GM18951 (cell line): Measurements from ENCODE around the gene ARID4B.
A peak's percentile ranks its signal among the peaks of the same experiment; 100 is the strongest.
"Not testable (repeated sequence)": the region's sequence is repeated elsewhere in the genome, so short reads cannot be mapped to it uniquely, and the experiment has no call there.

Experiments
- POLR2A ChIP-seq: IDR thresholded peaks from 4 replicates; pipeline ENCODE4 v1.6.1; 2011; ENCODE audit warnings: mild to moderate bottlenecking; ENCODE audit not compliant: insufficient read length, insufficient read depth; ENCODE audit errors: extremely low read depth
- in situ Hi-C: fragments of 300-500 bp; cut with MboI; formaldehyde crosslinking; loops from one replicate; pipeline ENCODE4 v1.12.0; 2022; ENCODE audit warnings: low sequenced_read_pairs, mixed read lengths, inconsistent platforms; ENCODE audit not compliant: unreplicated experiment

The ARID4B gene, protein sequence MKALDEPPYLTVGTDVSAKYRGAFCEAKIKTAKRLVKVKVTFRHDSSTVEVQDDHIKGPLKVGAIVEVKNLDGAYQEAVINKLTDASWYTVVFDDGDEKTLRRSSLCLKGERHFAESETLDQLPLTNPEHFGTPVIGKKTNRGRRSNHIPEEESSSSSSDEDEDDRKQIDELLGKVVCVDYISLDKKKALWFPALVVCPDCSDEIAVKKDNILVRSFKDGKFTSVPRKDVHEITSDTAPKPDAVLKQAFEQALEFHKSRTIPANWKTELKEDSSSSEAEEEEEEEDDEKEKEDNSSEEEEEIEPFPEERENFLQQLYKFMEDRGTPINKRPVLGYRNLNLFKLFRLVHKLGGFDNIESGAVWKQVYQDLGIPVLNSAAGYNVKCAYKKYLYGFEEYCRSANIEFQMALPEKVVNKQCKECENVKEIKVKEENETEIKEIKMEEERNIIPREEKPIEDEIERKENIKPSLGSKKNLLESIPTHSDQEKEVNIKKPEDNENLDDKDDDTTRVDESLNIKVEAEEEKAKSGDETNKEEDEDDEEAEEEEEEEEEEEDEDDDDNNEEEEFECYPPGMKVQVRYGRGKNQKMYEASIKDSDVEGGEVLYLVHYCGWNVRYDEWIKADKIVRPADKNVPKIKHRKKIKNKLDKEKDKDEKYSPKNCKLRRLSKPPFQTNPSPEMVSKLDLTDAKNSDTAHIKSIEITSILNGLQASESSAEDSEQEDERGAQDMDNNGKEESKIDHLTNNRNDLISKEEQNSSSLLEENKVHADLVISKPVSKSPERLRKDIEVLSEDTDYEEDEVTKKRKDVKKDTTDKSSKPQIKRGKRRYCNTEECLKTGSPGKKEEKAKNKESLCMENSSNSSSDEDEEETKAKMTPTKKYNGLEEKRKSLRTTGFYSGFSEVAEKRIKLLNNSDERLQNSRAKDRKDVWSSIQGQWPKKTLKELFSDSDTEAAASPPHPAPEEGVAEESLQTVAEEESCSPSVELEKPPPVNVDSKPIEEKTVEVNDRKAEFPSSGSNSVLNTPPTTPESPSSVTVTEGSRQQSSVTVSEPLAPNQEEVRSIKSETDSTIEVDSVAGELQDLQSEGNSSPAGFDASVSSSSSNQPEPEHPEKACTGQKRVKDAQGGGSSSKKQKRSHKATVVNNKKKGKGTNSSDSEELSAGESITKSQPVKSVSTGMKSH (N-terminal part only)

DNA sequence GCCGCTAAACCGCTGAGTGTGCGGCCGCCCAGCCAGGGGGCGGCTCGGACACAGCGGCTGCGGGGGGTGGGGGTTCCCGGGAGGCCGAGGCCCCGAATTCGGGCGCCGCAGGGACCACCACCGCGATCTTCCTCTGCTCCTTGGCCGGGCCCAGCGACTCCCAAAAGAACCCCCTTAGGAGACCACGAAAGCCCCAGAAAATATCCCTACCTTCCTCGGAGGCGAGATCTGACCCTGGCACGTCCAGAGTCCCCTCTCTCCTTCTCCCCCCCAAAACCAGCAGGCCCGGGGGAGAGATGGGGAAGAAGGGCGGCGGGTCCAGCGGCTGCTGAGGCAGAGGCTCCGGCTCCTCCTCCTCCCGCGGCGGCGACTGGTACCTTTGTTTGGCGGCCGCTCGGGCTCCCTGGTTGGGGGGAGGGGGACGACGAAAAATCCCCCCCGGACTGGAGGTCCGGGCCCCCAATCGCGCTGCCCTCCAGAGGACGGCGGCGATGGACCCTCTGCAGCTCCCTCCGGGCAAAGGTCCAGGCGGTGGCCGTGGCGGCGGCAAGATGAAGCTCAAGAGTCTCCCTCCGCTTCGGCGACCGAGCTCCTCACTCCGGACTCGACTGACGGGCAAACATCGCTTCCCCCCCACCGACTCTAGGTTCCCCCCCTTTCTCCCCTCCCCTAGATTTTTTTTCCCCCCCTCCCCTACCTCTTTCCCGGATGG lies at the start of gene ARID4B:
TSS of gene ARID4B (minus strand) at position 621 of the 712 bp plus-strand sequence. CDS start 1,260 bp downstream, outside the sequence.
- TF ChIP-seq POLR2A = peak; percentile 39
- in situ Hi-C loops = no loop called here

DNA sequence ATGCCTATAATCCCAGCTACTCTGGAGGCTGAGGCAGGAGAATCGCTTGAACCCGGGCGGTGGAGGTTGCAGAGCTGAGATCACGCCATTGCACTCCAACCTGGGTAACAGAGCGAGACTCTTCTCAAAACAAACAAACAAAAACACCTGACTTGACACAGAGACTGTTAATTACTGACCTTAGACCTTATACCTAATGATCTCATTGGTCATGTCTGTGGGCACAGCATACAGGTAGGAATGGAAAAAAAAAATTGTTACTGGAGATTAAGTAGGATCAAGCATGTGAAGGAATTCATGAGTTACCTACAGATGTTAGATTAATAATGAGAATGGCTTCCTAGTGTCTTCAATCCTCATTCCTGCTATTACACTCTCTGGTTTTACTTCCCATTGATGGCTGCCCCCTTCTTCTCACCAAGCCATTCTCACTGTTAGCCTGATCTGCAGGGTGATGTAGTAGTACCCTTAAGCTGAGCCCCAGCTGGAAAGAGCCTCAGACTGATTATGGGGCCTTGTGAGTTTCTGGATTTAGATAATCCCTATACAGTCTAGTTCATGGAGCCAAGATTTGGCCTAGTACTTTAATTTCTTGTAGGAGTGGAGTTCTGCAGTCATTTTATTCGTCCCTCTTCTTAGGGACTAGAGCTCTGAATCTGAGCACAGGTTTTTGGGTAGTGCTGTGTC lies 48.1 kb upstream of the ARID4B start:
- in situ Hi-C loops = no loop called here

DNA sequence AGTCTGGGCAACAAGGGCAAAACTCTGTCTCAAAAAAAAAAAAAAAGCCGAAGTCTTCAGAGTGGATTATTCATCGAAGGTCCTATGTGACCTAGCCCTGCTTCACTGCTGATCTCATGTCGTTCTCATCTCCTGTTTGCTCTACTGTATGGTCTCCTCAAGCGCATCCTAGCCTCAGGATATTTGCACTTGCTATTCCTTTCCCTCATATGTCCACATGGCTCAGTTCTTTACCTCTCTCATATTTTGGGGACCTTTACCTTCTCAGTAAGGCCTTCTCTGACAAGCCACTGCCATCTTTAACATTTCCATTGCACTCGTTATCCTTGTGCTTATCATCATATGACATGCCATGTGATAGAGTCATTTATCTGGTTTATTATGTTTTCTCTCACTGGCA lies 41.8 kb upstream of the ARID4B start:
- TF ChIP-seq POLR2A = no peak
- in situ Hi-C loops = no loop called here

More for the DNA sequence above, 48.1 kb upstream of the ARID4B start:
- TF ChIP-seq POLR2A = no peak

DNA sequence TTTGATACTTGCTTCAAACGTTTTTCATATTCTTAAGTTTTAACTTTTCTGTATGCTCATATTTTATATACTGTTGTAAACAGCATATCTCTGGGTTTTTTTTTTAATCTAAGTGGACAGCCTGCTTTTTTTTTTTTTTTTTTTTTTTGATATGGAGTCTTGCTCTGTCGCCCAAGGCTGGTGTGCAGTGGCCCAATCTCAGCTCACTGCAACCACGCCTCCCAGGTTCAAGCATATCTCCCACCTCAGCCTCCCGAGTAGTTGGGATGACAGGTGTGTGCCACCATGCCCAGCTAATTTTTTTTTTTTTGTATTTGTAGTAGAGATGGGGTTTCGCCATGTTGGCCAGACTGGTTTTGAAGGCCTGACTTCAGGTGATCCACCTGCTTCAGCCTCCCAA lies 40.4 kb upstream of the ARID4B start:
- in situ Hi-C loops = no loop called here
- TF ChIP-seq POLR2A = no peak

DNA sequence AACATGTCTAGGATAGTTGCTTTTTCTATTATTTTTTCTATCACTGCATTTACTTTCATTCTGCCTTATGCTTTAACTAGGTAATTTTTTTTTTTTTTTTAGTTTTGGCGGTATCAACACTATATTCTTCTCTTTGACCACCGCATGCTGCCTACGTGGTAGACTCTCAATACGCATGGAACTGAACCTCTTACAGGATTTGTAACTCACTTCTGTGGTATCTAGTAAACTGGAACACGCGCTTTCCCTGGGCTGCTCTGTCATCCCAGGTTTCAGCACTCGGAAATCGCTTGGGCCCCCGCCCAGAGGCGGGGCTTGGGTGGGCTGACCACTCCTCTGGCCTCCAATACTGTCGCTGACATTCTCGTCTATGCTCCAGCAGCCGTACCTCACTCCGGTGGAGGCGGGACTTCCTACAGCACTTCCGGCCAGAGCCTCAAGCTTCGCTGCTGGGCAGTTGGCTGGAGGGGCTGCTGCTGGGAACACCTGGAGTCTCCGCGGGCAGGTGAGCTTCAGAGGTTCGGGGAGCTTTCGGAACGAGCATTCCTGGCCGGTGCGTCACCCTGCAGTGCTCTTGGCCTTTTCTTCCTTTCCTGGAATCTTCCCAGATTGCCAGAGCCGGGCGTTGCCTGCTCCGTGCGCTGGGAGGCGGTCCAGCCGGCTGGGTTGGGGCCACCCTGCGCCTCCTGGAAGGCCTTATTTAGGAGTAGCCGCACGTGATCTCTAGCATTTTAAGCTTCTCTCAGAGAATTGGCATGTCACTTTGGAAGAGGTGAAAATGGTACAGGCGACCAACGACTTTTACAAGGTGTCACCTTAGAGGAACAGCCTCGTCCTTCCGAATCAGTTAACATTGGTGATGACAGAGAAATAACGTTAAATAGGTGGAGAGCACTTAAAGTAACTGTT lies 39.3 kb upstream of the ARID4B start, which contains the start of gene TBCE:
TSS of gene TBCE (plus strand) at position 428 of the 909 bp plus-strand sequence. CDS start 12,623 bp downstream, outside the sequence.
- in situ Hi-C loops = no loop called here

DNA sequence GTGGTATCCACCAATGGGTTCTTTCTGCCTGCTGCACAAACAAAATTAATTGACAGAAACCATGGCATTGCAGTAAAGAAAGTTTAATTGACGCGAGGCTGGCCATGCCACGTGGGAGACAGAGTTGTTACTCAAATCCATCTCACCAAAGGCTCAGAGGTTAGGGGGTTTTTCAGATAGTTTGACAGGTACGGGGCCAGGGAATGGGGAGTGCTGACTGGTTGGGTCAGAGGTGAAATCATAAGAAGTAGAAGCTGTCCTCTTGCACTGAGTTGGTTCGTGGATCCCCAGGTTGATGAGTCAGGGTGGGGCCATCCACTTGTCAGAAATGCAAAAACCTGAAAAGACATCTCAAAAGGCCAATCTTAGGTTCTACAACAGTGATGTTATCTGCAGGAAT lies 38.3 kb upstream of the ARID4B start:
- TF ChIP-seq POLR2A = no peak
- in situ Hi-C loops = no loop called here

More for the DNA sequence above, 39.3 kb upstream of the ARID4B start, which contains the start of gene TBCE:
- TF ChIP-seq POLR2A = peak; percentile 93

DNA sequence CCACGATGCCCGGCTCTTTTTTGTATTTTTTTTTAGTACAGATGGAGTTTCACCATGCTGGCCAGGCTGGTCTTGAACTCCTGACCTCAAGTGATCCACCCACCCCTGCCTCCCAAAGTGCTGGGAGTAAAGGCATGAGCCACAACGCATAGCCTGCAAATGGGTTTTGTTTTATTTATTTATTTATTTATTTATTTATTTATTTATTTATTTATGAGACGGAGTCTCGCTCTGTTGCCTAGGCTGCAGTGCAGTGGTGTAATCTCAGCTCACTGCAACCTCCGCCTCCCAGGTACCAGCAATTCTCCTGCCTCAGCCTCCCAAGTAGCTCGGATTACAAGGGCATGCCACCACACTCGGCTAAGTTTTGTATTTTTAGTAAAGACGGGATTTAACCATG lies 36.2 kb upstream of the ARID4B start:
- in situ Hi-C loops = not testable (repeated sequence)

DNA sequence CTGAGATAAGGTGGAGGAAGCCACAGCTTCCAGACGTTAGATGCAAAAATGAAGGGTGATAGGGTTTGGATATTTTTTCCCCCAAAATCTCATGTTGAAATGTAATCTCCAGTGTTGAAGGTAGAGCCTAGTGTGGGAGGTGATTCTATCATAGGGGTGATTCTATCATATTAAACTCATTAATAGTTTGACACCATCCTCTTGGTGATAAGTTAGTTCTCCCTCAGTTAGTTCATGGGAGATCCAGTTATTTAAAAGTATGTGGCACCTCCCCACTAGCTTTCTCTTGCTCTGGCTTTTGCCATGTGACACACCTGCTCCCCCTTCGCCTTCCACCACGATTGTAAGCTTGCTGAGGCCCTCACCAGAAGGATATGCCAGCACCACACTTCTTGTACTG lies 30.9 kb upstream of the ARID4B start:
- TF ChIP-seq POLR2A = no peak

DNA sequence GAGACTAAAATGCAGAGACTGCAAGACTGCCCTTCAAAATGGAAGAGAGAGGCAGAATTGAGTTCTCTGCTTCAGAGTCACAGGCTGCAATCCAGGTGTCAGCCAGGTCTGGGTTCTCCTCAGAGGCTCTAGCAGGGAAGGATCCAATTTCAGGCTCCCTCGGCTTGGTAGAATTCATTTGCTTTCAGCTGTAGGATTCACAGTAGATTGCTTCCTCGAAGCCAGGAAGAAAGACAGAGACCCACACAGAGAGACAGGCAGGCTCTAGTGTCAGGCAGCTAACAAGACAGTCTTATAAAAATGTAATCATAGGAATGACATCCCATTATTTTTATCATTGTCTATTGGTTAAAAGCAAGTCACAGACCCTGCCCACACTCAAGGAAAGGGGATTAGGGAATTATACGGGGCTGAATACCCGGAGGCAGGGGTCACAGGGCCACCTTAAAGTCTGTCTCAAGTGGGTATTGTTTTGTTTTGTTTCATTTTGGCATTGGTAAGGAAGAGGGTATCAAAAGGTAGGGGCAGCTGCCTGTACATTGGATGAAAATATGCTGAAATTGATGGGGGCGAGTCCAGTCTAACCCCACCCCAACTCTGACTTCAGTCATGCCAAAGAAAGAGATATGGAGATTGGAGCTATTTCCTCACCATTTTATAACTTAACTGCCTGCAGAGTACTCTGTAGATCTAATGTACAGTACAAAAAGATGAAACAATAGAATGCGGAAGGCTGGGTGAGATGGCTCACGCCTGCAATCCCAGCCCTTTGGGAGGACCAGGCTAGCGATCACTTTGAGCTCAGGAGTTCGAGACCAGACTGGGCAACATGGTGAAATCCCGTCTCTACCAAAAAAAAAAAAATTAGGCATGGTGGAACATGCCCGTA lies 29.8 kb upstream of the ARID4B start:
- in situ Hi-C loops = no loop called here
- TF ChIP-seq POLR2A = no peak

More for the DNA sequence above, 30.9 kb upstream of the ARID4B start:
- in situ Hi-C loops = no loop called here

DNA sequence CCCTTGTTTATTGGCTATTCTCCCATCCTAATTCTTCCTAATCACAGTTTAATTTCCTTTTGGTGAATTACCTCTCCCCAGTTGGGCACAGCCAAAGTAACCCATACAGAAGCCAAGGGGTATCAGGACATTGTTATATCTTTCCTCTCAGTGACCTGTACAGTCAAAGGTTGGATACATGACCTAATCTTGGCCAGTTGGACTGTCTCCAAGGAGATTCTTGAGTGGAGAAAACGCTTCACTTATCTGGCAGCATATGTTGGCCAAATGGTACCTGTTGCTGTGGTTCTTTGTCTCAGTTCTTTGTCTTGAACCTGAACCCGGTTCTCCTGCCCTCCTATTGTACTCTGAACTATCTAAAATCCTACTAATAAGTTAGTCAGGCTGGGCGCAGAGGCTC lies 23.9 kb upstream of the ARID4B start:
- in situ Hi-C loops = no loop called here
- no peak for TF ChIP-seq POLR2A
